HFF-Myc (cell line): ENCODE data around the gene LONP1.
"Not testable (repeated sequence)": the region's sequence is repeated elsewhere in the genome, so short reads cannot be mapped to it uniquely, and the experiment has no call there.

Source experiments
- DNase-seq: peaks from one replicate; pipeline ENCODE4 v3.0.0-alpha.2; 2011; ENCODE audit warnings: low read depth; ENCODE audit errors: extremely low read depth
- H3K4me3 ChIP-seq: replicated peaks from 2 replicates; pipeline ENCODE4 v1.5.1; 2011; ENCODE audit warnings: low read depth, mild to moderate bottlenecking, control low read depth, low read length
- TF ChIP-seq, protein P1 (sequence below): IDR thresholded peaks from 2 replicates; pipeline ENCODE4 v1.5.1; 2012; ENCODE audit warnings: mild to moderate bottlenecking, low read depth, low read length, control low read depth; ENCODE audit errors: missing control alignments

Gene LONP1

DNA sequence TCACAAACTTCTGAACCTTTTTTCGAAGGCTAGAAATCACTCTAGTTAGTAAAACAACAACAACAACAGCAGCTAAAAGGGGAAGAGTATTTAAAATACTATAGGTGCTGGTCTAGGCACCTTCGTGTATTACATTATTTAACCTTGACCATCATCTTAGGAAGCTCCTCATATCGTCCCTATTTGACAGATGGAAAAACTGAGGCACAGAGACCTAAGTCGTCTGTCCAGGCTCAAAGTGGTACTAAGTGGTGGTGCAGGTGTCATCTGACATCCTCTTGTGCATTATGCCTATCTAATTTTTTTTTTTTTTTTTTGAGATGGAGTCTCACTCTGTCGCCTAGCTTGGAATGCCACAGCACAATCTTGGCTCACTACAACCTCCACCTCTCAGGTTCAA lies 29.6 kb upstream of the LONP1 start:
- DNase-seq, result no peak
- TF ChIP-seq, protein P1, sequence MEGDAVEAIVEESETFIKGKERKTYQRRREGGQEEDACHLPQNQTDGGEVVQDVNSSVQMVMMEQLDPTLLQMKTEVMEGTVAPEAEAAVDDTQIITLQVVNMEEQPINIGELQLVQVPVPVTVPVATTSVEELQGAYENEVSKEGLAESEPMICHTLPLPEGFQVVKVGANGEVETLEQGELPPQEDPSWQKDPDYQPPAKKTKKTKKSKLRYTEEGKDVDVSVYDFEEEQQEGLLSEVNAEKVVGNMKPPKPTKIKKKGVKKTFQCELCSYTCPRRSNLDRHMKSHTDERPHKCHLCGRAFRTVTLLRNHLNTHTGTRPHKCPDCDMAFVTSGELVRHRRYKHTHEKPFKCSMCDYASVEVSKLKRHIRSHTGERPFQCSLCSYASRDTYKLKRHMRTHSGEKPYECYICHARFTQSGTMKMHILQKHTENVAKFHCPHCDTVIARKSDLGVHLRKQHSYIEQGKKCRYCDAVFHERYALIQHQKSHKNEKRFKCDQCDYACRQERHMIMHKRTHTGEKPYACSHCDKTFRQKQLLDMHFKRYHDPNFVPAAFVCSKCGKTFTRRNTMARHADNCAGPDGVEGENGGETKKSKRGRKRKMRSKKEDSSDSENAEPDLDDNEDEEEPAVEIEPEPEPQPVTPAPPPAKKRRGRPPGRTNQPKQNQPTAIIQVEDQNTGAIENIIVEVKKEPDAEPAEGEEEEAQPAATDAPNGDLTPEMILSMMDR, result no peak
- H3K4me3 ChIP-seq, result no peak overlapping the region

DNA sequence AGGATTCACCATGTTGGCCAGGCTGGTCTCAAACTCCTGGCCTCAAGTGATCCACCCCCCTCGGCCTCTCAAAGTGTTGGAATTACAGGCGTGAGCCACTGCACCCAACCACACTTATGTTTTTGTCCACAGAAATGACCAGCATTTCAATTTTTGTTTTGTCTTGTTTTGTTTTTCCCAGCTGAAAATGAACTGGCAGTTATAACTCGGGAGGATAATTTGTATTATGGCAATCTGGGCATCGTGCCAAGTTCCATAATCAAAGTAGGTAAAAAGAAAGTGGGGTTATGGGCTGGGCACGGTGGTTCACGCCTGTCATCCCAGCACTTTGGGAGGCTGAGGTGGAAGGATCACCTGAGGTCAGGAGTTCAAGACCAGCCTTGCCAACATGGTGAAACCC lies 29.0 kb upstream of the LONP1 start:
- DNase-seq, H3K4me3 ChIP-seq: not testable (repeated sequence)

DNA sequence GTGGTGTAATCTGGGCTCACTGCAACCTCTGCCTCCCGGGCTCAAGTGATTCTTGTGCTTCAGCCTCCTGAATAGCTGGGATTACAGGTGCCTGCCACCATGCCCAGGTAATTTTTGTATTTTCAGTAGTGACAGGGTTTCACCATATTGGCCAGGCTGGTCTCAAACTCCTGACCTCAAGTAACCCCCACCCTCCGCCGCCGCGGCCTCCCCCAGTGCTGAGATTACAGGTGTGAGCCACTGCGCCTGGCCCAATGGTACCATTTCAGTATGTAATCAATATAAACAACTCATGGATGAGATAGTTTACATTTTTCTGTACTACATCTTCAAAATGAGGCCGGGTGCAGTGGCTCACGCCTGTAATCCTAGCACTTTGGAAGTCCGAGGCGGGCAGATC lies 25.1 kb upstream of the LONP1 start:
- DNase-seq, H3K4me3 ChIP-seq: not testable (repeated sequence)

DNA sequence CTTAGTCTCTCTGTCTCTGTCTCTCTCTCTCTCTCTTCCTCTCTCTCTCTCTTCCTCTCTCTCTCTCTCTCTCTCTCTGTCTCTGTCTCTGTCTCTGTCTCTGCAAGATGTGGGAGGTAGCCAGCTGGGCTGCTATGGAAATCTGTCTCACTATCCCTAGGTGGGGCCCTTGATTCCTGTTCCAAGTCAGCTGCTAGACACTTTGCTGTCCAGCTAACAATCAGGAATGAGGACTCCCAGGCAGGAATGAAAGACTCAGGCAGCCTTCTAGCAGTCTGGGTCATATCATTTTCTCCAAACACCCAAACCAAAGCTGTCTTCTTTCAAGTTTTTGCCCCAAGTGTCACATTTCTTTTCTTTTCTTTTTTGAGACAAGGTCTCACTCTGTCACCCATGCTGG lies 23.7 kb upstream of the LONP1 start:
- DNase-seq, result no peak
- no peak overlapping the region for H3K4me3 ChIP-seq
- TF ChIP-seq, protein P1, result no peak

GRCh38 chr19:5742051-5742450 lies 22.1 kb upstream of the LONP1 start:
- no peak for DNase-seq
- H3K4me3 ChIP-seq, result no peak overlapping the region
- TF ChIP-seq, protein P1, result no peak

- TF ChIP-seq, protein P1, result no peak
- no peak for DNase-seq
- H3K4me3 ChIP-seq, result no peak overlapping the region
Measured at GRCh38 chr19:5738423-5738822, 18.5 kb upstream of the LONP1 start.

DNA sequence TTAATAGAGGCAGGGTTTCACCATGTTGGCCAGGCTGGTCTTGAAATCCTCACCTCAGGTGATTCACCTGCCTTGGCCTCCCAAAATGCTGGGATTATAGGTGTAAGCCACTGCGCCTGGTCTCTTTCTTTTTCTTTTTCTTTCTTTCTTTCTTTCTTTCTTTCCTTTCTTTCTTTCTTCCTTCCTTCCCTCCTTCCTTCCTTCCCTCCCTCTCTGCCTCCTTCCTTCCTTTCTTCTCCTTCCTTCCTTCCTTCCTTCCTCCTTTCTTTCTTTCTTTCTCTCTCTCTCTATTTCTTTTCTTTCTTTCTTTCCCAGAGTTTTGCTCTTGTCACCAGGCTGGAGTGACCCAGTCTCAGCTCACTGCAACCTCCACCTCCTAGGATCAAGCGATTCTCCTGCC lies 13.2 kb upstream of the LONP1 start:
- DNase-seq, H3K4me3 ChIP-seq: not testable (repeated sequence)

GRCh38 chr19:5727453-5728050 lies 7.6 kb upstream of the LONP1 start:
- TF ChIP-seq, protein P1, result no peak
- H3K4me3 ChIP-seq, result no peak overlapping the region
- DNase-seq, result no peak
